Activated B cell treated with CpG ODN at 0.5 μM for 24 hours (primary cell): Measurements from ENCODE around the gene RFX8. TPM values are rescaled to one million over a fixed set of nuclear protein-coding genes. Genes with fewer than 3 reads are reported as not detected.

Source experiments
- ATAC-seq: fragments of 200-7000 bp; cut with Tn5 transposase; one replicate; pipeline ENCODE4 v1.10.0; 2021; ENCODE audit warnings: low read depth, mild to moderate bottlenecking, moderate library complexity
- CTCF ChIA-PET: fragments of 350-600 bp; sonication (Branson Sonifier 250); formaldehyde crosslinking; loops from one replicate; lab custom pipeline; 2021; ENCODE audit warnings: antibody characterized with exemption; lab: Charles Lee
- POLR2A ChIA-PET: fragments of 350-600 bp; sonication (Branson Sonifier 250); formaldehyde crosslinking; loops from one replicate; lab custom pipeline; 2021; ENCODE audit warnings: antibody characterized with exemption; lab: Charles Lee
- DNase-seq: peaks from one replicate; pipeline ENCODE4 v3.0.0; 2022
- H3K27ac Mint-ChIP-seq: one replicate; pipeline ENCODE4 v1.8.0; 2020; ENCODE audit warnings: mixed read lengths
- H3K27me3 Mint-ChIP-seq: one replicate; pipeline ENCODE4 v1.8.0; 2021; ENCODE audit warnings: mixed read lengths
- H3K36me3 Mint-ChIP-seq: one replicate; pipeline ENCODE4 v1.8.0; 2021; ENCODE audit warnings: low read depth, mixed read lengths
- H3K4me1 Mint-ChIP-seq: one replicate; pipeline ENCODE4 v1.8.0; 2021; ENCODE audit warnings: mixed read lengths
- H3K4me3 Mint-ChIP-seq: one replicate; pipeline ENCODE4 v1.8.0; 2020; ENCODE audit warnings: mild to moderate bottlenecking, mixed read lengths
- H3K9me3 Mint-ChIP-seq: one replicate; pipeline ENCODE4 v1.8.0; 2020; ENCODE audit warnings: mixed read lengths
- CTCF ChIP-seq: fragments of 200-600 bp; IDR thresholded peaks from one replicate; pipeline ENCODE4 v1.8.0; 2022; ENCODE audit warnings: antibody characterized with exemption, mild to moderate bottlenecking
- intact Hi-C: fragments of 100-400 bp; cut with micrococcal nuclease; formaldehyde crosslinking; loops from one replicate; pipeline ENCODE4 v1.15.1; 2024
- total RNA-seq: library from RNA; stranded (reverse); gene quantifications from 2 replicates; pipeline ENCODE4 v1.2.3, GENCODE V29; 2022

Gene RFX8
- total RNA-seq, 1 donor from 2014 or later: not detected

GRCh38 chr2:101415884-101416283 is 59.0 kb downstream of the RFX8 start:
- ChIA-PET CTCF (interaction anchor here (1.2 to 7.9 kb wide), 3 partner anchors 74 to 414 kb away, joined by 3 to 162 read pairs (median 5); no protein-coding TSS in a partner anchor), POLR2A (no interaction called here)
- Mint-ChIP-seq H3K9me3 (peaks cover 7% of the 10 kb centered on the region), H3K27me3 (no peaks in the 10 kb centered on the region), H3K27ac (no peak overlapping the region), H3K4me1 (peaks cover 6% of the 10 kb centered on the region), H3K4me3 (no peak overlapping the region), H3K36me3 (no peaks in the 10 kb centered on the region)
- no peak for DNase-seq
- intact Hi-C loops: loop anchor here (5.0 kb wide), 1 partner anchor 351 kb away; no protein-coding TSS in a partner anchor
- ATAC-seq: no peak
- TF ChIP-seq CTCF: no peak

- Mint-ChIP-seq H3K27ac (no peak overlapping the region), H3K9me3 (peaks cover 7% of the 10 kb centered on the region), H3K27me3 (no peaks in the 10 kb centered on the region), H3K4me3 (no peak overlapping the region), H3K4me1 (peaks cover 6% of the 10 kb centered on the region), H3K36me3 (no peaks in the 10 kb centered on the region)
- intact Hi-C loops: loop anchor here (5.0 kb wide), 1 partner anchor 352 kb away; no protein-coding TSS in a partner anchor
- ChIA-PET CTCF (interaction anchor here (1.2 to 7.9 kb wide), 3 partner anchors 73 to 415 kb away, joined by 3 to 162 read pairs (median 5); no protein-coding TSS in a partner anchor), POLR2A (no interaction called here)
- TF ChIP-seq CTCF: no peak
- no peak for DNase-seq
- no peak for ATAC-seq
These were observed 59.7 kb downstream of the RFX8 start for GRCh38 chr2:101415220-101415619.

- Mint-ChIP-seq H3K9me3 (peaks cover 7% of the 10 kb centered on the region), H3K27me3 (peaks cover under 1% of the 10 kb centered on the region), H3K36me3 (no peaks in the 10 kb centered on the region), H3K27ac (no peak overlapping the region), H3K4me3 (no peak overlapping the region), H3K4me1 (no peaks in the 10 kb centered on the region)
- DNase-seq (no peak), ATAC-seq (no peak)
- no peak for TF ChIP-seq CTCF
- CTCF ChIA-PET: interaction anchor here (1.4 kb wide), 1 partner anchor 419 kb away, joined by 3 read pairs; no protein-coding TSS in a partner anchor
- intact Hi-C loops: no loop called here
- POLR2A ChIA-PET: interaction anchor here (0.6 kb wide), 1 partner anchor 71 kb away, joined by 5 read pairs; no protein-coding TSS in a partner anchor
These were observed 62.7 kb downstream of the RFX8 start for GRCh38 chr2:101412092-101412694.

GRCh38 chr2:101410746-101411145 is 64.2 kb downstream of the RFX8 start:
- H3K36me3 Mint-ChIP-seq: no peaks in the 10 kb centered on the region
- peaks cover 7% of the 10 kb centered on the region for H3K9me3 Mint-ChIP-seq
- peaks cover 4% of the 10 kb centered on the region for H3K4me1 Mint-ChIP-seq
- intact Hi-C loops: no loop called here
- ChIA-PET CTCF (interaction anchor here (1.4 kb wide), 2 partner anchors 69 to 421 kb away, joined by 3 to 4 read pairs; no protein-coding TSS in a partner anchor), POLR2A (interaction anchor here (0.6 kb wide), 1 partner anchor 101 kb away, joined by 7 read pairs; no protein-coding TSS in a partner anchor)
- no peak overlapping the region for H3K4me3 Mint-ChIP-seq
- DNase-seq: no peak
- no peak for ATAC-seq
- H3K27ac Mint-ChIP-seq: no peak overlapping the region
- H3K27me3 Mint-ChIP-seq: peaks cover 2% of the 10 kb centered on the region
- no peak for TF ChIP-seq CTCF

- Mint-ChIP-seq H3K27ac (no peak overlapping the region), H3K9me3 (peaks cover 5% of the 10 kb centered on the region), H3K27me3 (peaks cover 2% of the 10 kb centered on the region), H3K36me3 (no peaks in the 10 kb centered on the region), H3K4me3 (no peak overlapping the region), H3K4me1 (peaks cover 10% of the 10 kb centered on the region)
- ATAC-seq (no peak), DNase-seq (no peak)
- POLR2A ChIA-PET: interaction anchor here (0.6 kb wide), 2 partner anchors 42 to 101 kb away, joined by 4 to 7 read pairs; no protein-coding TSS in a partner anchor
- TF ChIP-seq CTCF: no peak
- CTCF ChIA-PET: interaction anchor here (1.4 kb wide), 1 partner anchor 68 kb away, joined by 4 read pairs; no protein-coding TSS in a partner anchor
- intact Hi-C loops: no loop called here
These were observed 64.8 kb downstream of the RFX8 start for GRCh38 chr2:101410114-101410513.
